ENCODE measurements around the gene SOX6. TPM values are rescaled to one million over a fixed set of nuclear protein-coding genes. Genes with fewer than 3 reads are reported as not detected.

The SOX6 gene
- total RNA-seq, 1 donor from 2014 or later, result not detected

DNA sequence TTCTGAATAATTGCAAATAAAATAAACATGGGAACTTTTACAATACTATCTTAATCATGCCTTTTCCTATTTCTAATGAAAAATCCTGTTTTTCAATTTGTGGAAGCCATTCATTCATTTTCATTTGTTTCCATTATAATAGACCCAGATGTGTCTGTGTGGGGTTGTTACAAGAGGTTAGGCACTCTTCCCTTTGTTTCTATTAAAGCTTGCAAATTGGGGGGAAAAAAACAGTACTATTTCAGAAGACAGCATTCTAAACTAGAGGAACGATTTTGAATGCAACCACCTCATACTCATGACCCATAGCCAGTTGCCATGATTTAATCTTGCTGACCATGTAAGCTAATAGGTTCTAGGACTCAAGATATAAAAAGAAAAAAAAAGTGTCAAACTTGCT lies 175.5 kb downstream of the SOX6 start:
- Mint-ChIP-seq H3K4me3 (no peak overlapping the region), H3K36me3 (ENCODE audit: low read depth) (no peaks in the 10 kb centered on the region), H3K27me3 (ENCODE audit: insufficient read depth) (no peaks in the 10 kb centered on the region), H3K27ac (no peak overlapping the region), H3K4me1 (ENCODE audit: low read depth) (no peaks in the 10 kb centered on the region), H3K9me3 (no peaks in the 10 kb centered on the region)
- intact Hi-C loops (cut with micrococcal nuclease), result no loop called here
- DNase-seq (ENCODE audit: low spot score), result no peak

DNA sequence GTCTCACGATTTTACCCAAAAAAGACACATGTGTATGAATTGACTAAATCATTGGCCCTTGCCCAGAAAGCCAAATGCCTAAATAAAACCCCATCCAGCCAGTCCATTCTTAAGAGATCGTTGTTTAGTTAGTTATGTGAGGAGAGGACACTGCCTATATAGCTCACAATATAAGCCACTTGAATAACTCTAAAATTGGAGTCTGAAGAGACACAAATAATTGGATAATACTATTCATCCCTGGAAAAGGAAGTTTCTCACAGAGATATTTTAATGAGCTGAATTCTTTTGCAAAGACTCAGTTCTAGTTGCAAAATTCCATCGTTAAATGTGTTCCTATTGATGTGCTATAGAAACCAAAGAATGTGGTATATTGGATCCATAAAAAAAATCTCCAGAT lies 176.7 kb downstream of the SOX6 start:
- no peaks in the 10 kb centered on the region for H3K4me1 Mint-ChIP-seq (ENCODE audit: low read depth)
- no peaks in the 10 kb centered on the region for H3K36me3 Mint-ChIP-seq (ENCODE audit: low read depth)
- no peak overlapping the region for H3K27ac Mint-ChIP-seq
- intact Hi-C loops (cut with micrococcal nuclease), result no loop called here
- DNase-seq (ENCODE audit: low spot score), result no peak
- H3K27me3 Mint-ChIP-seq (ENCODE audit: insufficient read depth), result no peaks in the 10 kb centered on the region
- H3K4me3 Mint-ChIP-seq, result no peak overlapping the region
- no peaks in the 10 kb centered on the region for H3K9me3 Mint-ChIP-seq

DNA sequence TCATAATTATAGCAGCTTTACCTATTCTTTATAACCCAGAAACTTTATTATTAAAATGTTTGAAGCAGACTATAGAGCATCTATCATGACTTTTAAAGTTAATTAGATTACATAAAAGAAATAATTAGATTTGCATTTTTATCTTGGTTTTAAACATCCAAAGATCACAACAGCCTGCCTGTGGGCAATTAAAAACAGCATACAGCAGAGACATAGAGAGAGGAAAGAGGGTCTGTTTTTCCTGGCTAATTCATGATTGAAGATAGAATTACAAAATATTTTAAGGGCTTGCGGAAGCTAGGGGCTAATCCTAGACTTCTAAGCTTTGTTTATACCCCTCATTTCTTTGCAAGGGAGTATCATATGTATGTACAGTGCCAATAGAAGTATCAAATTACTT lies 178.1 kb downstream of the SOX6 start:
- Mint-ChIP-seq H3K4me1 (ENCODE audit: low read depth) (no peaks in the 10 kb centered on the region), H3K27me3 (ENCODE audit: insufficient read depth) (no peaks in the 10 kb centered on the region), H3K9me3 (no peaks in the 10 kb centered on the region), H3K4me3 (no peak overlapping the region), H3K36me3 (ENCODE audit: low read depth) (no peaks in the 10 kb centered on the region), H3K27ac (no peak overlapping the region)
- DNase-seq (ENCODE audit: low spot score), result no peak
- intact Hi-C loops (cut with micrococcal nuclease), result no loop called here

DNA sequence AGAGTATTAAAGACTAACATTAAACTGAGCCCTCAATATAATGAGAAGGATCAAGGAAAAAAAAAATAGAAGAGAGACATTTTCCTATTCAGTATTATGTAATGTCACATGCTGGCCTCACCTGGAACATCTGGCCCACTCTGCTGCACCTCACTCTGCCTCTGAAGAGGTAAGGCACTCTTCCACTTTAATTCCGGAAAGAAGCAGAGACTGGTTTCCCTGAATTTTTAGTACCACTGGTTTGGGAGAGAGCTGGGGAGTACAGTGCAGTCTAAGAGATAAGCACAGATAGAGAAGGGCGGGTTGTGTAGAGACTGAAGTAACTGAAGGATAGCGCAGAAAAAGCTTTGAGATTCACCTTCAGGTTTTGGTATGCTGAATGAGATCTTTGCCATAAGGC lies 178.7 kb downstream of the SOX6 start:
- H3K9me3 Mint-ChIP-seq, result no peaks in the 10 kb centered on the region
- H3K27ac Mint-ChIP-seq, result no peak overlapping the region
- no peaks in the 10 kb centered on the region for H3K4me1 Mint-ChIP-seq (ENCODE audit: low read depth)
- H3K4me3 Mint-ChIP-seq, result no peak overlapping the region
- intact Hi-C loops (cut with micrococcal nuclease), result no loop called here
- no peaks in the 10 kb centered on the region for H3K36me3 Mint-ChIP-seq (ENCODE audit: low read depth)
- no peak for DNase-seq (ENCODE audit: low spot score)
- H3K27me3 Mint-ChIP-seq (ENCODE audit: insufficient read depth), result no peaks in the 10 kb centered on the region

DNA sequence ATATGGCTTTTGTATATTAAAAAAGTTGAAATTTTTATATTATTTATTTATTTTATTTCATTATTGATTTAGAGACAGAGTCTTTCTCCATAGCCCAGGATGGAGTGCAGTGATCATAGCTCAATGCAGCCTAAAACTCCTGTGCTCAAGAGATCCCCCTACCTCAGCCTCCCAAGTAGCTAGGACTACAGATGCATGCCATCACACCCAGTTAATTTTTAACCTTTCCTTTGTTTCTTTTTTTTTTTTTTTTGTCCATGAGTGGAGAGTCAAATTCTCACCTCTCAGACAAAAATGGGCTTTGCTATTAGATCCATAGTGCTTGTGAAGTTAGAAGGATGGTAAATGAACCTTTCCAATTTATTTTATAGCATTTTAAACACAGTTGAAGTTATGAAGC lies 182.5 kb downstream of the SOX6 start:
- intact Hi-C loops (cut with micrococcal nuclease), result no loop called here
- H3K27ac Mint-ChIP-seq, result no peak overlapping the region
- DNase-seq (ENCODE audit: low spot score), result no peak
- H3K36me3 Mint-ChIP-seq (ENCODE audit: low read depth), result no peaks in the 10 kb centered on the region
- no peaks in the 10 kb centered on the region for H3K4me1 Mint-ChIP-seq (ENCODE audit: low read depth)
- H3K9me3 Mint-ChIP-seq, result no peaks in the 10 kb centered on the region
- no peak overlapping the region for H3K4me3 Mint-ChIP-seq
- no peaks in the 10 kb centered on the region for H3K27me3 Mint-ChIP-seq (ENCODE audit: insufficient read depth)

DNA sequence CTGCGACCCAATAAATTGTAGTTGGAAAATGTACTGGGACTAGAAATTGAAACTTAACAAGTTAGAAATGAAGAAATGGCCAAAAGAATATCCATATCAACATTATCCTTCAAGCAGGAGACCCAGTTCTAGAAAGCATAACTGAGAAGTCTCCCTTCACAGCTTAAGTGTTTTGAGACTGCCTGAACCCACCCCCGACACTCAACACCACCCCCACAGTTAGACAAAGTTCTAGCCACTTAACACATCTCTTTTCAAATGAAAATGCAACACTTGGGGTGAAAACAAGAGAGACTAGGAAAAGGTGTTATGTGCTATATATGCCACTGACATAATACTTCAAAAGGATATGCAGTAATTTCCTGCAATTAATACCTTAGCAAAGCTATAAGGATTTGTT lies 184.5 kb downstream of the SOX6 start:
- H3K4me3 Mint-ChIP-seq, result no peak overlapping the region
- no peaks in the 10 kb centered on the region for H3K36me3 Mint-ChIP-seq (ENCODE audit: low read depth)
- H3K9me3 Mint-ChIP-seq, result no peaks in the 10 kb centered on the region
- intact Hi-C loops (cut with micrococcal nuclease), result no loop called here
- H3K27me3 Mint-ChIP-seq (ENCODE audit: insufficient read depth), result no peaks in the 10 kb centered on the region
- H3K27ac Mint-ChIP-seq, result no peak overlapping the region
- no peaks in the 10 kb centered on the region for H3K4me1 Mint-ChIP-seq (ENCODE audit: low read depth)
- DNase-seq (ENCODE audit: low spot score), result no peak

DNA sequence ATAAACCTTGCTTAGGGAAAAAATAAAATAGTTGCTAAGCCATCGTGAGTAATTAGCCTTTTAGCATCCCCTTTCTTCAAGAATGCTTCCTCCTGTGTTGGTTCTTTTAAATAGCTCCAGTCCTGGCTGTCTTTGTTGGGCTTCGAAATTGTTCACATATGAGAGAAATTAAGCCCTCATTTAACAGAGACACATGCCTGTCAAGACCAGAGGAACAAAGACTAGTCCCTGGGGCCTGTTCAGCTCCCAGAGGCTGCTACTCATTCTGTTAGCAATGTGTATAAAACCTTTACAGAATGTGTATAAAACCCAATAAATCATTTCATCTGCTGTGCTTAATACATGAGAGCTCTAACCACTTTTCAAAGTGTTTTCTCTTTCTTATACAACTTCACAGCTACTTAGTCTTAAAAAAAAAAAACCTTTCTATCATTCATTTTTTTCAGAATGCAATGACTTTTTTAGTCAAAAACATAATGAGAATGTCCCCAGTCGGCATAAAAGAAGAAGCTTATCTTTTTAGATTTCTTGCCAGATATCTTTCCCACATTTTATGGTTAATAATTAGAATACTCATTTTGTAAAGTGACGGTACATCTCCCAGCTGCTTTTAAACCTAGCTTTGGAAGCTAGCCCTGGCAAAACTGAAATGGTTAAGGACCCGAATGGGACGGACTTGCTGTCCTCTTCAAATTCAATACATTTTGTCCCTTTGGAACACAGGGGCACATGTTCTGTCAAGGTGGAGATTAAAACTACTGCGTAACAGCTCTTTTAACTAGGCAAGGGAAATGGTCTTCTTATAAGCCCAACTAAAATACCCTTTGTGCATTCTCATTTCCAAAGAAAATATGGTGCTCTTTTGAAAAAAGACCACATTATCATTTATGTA lies 186.1 kb downstream of the SOX6 start:
- Mint-ChIP-seq H3K4me1 (ENCODE audit: low read depth) (no peaks in the 10 kb centered on the region), H3K4me3 (no peak overlapping the region), H3K36me3 (ENCODE audit: low read depth) (no peaks in the 10 kb centered on the region), H3K9me3 (no peaks in the 10 kb centered on the region), H3K27ac (no peak overlapping the region), H3K27me3 (ENCODE audit: insufficient read depth) (no peaks in the 10 kb centered on the region)
- DNase-seq (ENCODE audit: low spot score), result no peak
- intact Hi-C loops (cut with micrococcal nuclease), result no loop called here

DNA sequence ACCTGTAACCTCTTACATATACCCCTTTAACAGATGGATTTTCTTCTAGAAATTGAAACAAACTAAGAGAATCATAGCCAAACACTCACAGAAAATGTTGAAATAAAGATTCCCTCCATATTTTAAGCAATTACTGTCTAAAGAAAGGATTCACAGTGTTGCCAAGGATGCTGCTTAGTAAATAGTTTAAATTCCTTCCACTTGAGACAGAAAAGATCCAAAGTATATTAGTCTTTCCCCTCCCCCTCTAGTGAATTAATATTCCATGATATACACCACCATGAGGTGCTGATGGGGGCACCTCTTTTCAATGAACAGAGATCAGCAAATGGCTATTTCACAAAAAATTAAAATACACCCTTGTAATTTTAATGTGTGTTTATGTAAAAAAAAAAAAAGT lies 186.8 kb downstream of the SOX6 start:
- DNase-seq (ENCODE audit: low spot score), result no peak
- Mint-ChIP-seq H3K4me3 (no peak overlapping the region), H3K27me3 (ENCODE audit: insufficient read depth) (no peaks in the 10 kb centered on the region), H3K4me1 (ENCODE audit: low read depth) (no peaks in the 10 kb centered on the region), H3K9me3 (no peaks in the 10 kb centered on the region), H3K27ac (no peak overlapping the region), H3K36me3 (ENCODE audit: low read depth) (no peaks in the 10 kb centered on the region)
- intact Hi-C loops (cut with micrococcal nuclease), result no loop called here

DNA sequence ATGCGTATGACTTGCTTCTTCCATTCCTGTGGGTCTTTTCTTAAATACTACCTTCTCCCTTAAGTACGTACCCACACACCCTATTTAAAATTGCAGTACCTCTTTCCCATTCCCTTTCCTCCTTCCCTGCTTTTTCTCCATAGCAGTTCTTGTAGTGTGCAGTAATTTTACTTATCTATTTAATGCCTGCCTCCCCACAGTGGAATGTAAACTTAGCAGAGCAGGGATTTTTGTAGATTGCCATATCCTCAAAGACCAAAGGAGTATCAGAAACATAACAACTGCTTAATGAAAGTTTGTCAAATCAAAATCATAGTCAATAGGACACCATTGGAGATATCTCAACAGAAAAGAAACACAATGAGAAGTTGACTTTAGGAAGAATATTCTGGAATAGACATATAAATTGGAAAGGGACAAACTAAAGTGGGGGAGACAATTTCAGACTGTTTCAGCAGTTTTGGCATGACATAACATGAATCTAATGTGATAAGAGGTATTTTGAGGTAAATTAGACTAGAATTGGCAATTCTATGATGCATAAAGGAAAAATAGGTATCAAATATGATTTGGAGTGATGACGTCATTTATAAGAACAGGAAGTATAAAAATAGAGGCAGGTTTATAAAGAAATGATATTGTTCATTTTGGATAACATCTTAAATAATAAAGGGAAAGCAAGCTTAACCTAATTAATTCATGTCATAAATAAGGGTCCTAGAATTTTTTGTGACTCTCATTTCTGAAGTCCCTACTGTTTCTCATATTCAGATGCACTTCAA lies 188.4 kb downstream of the SOX6 start:
- Mint-ChIP-seq H3K9me3 (no peaks in the 10 kb centered on the region), H3K27me3 (ENCODE audit: insufficient read depth) (no peaks in the 10 kb centered on the region), H3K4me3 (no peak overlapping the region), H3K36me3 (ENCODE audit: low read depth) (no peaks in the 10 kb centered on the region), H3K27ac (no peak overlapping the region), H3K4me1 (ENCODE audit: low read depth) (no peaks in the 10 kb centered on the region)
- intact Hi-C loops (cut with micrococcal nuclease), result no loop called here
- DNase-seq (ENCODE audit: low spot score), result no peak

DNA sequence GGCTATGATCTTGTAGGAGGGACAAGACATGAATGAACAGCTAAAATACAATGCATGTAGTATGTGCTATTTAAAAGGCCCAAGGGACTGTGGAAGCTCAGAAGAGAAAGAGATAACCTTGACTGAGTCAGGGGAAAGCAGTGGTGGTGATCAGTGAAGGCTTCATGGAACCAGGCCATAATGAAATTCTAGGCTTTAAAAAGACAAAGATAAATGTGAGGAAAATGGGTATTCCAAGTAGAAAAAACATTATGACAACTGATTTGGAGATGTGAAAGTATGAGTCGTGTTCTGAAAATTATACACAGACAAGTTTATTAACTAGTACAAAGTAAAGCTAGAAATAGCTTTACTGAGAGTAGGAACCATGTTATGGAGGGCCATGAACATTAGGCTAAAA lies 189.8 kb downstream of the SOX6 start:
- no peak overlapping the region for H3K4me3 Mint-ChIP-seq
- H3K27me3 Mint-ChIP-seq (ENCODE audit: insufficient read depth), result no peaks in the 10 kb centered on the region
- no peak for DNase-seq (ENCODE audit: low spot score)
- H3K27ac Mint-ChIP-seq, result no peak overlapping the region
- no peaks in the 10 kb centered on the region for H3K4me1 Mint-ChIP-seq (ENCODE audit: low read depth)
- no peaks in the 10 kb centered on the region for H3K9me3 Mint-ChIP-seq
- intact Hi-C loops (cut with micrococcal nuclease), result no loop called here
- H3K36me3 Mint-ChIP-seq (ENCODE audit: low read depth), result no peaks in the 10 kb centered on the region

DNA sequence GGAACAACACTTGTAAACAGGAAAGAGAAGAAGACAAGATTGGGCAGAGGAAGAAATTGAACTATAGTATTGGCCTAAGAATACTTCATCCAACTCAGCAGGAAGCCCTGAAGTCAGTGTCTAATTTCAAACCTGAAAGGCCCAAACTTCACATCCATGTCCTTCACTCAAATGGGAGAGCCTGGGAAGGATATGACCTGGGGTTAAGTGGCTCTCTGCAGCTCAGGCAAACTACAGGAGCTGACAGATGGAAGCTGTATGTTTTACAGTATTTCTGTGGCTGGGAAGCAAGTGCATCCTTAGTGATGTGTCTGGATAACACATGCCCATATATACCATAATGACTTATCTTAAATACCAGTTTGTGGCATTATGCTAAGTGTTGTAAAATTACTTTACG lies 196.2 kb downstream of the SOX6 start:
- no peaks in the 10 kb centered on the region for H3K9me3 Mint-ChIP-seq
- no peak overlapping the region for H3K4me3 Mint-ChIP-seq
- no peaks in the 10 kb centered on the region for H3K4me1 Mint-ChIP-seq (ENCODE audit: low read depth)
- H3K27me3 Mint-ChIP-seq (ENCODE audit: insufficient read depth), result no peaks in the 10 kb centered on the region
- H3K36me3 Mint-ChIP-seq (ENCODE audit: low read depth), result no peaks in the 10 kb centered on the region
- no peak overlapping the region for H3K27ac Mint-ChIP-seq
- intact Hi-C loops (cut with micrococcal nuclease), result no loop called here
- no peak for DNase-seq (ENCODE audit: low spot score)

DNA sequence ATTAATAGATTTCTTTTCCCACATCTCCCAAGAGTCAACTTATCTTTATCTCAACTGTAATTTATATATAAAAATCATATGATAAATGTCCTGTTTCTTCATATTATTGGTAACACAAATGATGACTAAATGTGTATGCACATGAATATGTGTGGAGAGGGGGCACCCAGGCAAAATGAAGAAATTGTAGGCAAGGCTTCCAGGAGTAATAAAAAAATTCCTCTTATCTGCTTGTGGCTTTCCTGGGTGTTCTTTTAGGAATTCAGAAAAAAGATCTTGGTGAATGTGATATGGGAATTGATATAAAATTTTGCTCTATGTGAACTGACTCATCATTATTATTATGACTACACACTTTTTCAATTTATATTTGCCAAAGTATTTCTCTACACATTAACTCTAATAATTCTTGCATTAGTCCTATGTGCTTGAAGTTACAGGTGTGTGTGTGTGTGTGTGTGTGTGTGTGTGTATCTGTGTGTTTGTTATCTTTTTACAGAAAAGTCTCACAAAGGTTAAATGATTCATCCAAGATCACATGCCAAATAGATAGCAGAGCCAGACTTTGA lies 197.8 kb downstream of the SOX6 start:
- intact Hi-C loops (cut with micrococcal nuclease), result no loop called here
- Mint-ChIP-seq H3K4me1 (ENCODE audit: low read depth) (no peaks in the 10 kb centered on the region), H3K36me3 (ENCODE audit: low read depth) (no peaks in the 10 kb centered on the region), H3K4me3 (no peak overlapping the region), H3K27ac (no peak overlapping the region), H3K27me3 (ENCODE audit: insufficient read depth) (no peaks in the 10 kb centered on the region), H3K9me3 (no peaks in the 10 kb centered on the region)
- DNase-seq (ENCODE audit: low spot score), result no peak

DNA sequence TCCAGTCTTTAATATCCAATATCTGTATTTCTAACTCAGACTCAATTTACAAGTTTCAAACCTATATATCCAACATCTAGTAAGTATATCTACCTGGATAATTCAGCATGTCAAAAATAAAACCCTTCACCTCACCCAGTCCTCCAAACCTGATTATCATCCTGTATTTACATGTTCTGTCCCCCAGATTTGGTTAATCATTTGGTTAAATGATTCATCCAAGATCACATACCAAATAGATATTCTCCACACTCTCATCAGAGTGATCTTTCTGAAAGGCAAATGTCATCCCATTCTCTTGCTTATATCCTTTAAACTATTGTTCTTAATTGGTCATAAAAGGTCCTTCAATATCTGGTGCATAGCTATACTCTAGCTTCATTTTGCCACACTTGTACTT lies 199.0 kb downstream of the SOX6 start:
- Mint-ChIP-seq H3K4me1 (ENCODE audit: low read depth) (no peaks in the 10 kb centered on the region), H3K36me3 (ENCODE audit: low read depth) (no peaks in the 10 kb centered on the region), H3K27me3 (ENCODE audit: insufficient read depth) (no peaks in the 10 kb centered on the region), H3K27ac (no peak overlapping the region), H3K4me3 (no peak overlapping the region), H3K9me3 (no peaks in the 10 kb centered on the region)
- intact Hi-C loops (cut with micrococcal nuclease), result no loop called here
- DNase-seq (ENCODE audit: low spot score), result no peak

Measured in activated T-helper 1 cell treated with anti-CD3 and anti-CD28 coated beads, Interleukin-12 subunit alpha, Interleukin-12 subunit beta, Interleukin-2, Interleukin-4 antibody, amounts not matched to agents 30 ng/mL and 10 ng/mL and 1 ng/mL, durations not matched to agents 14 hours and 24 hours and 36 hours (primary cell).